Fibroblast of skin of right biceps (primary cell): ENCODE measurements around the gene SELENOO.
"Not testable (repeated sequence)": the region's sequence is repeated elsewhere in the genome, so short reads cannot be mapped to it uniquely, and the experiment has no call there.

Experiments
- DNase-seq: peaks from one replicate; pipeline ENCODE4 v3.0.0-alpha.2; 2013

Gene SELENOO

GRCh38 chr22:50201191-50202129 is 649 bp downstream of the SELENOO start:
- no peak for DNase-seq

DNA sequence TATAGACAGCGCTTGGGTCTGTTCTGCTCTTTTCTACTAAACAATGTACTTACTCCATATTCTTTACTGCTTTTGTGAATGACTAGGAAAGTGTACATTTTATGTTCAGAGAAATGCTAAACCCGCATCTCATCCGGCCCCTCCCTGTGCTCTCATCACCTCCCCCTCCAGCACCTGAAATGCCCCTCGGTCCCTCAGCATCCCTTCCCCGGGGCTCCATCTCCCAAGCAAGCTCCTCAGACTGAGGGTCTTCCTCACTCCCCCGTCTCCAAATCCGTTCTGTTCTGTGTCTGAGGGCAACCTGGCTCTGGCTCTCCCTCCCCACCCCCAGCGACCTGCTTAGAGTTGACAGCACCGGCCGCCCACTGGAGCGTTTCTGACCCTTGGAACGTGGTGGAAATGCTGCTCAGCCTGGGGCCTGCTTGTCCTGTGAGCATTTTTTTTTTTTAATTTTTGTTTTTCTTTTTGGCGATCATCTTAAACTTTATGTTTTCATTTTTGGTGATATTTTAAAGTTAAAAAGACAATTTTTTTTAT is 1.4 kb downstream of the SELENOO start:
- DNase-seq, result no peak

DNA sequence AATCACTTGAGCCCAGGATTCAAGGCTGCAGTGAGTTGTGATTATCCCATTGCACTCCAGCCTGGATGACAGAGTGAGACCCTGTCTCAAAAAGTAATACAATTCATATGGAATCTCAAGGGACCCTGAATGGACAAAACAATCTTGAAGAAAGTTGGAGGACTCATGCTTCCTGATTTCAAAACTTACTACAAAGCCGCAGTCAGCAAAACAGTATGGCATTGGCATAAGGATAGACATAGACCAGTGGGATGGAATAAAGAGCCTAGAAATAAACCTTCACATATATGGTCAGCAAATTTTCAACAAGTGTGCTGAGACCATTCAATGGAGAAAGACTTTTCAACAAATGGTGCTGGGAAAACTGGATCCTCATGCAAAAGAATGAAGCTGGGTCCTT is 2.5 kb downstream of the SELENOO start:
- no peak for DNase-seq

DNA sequence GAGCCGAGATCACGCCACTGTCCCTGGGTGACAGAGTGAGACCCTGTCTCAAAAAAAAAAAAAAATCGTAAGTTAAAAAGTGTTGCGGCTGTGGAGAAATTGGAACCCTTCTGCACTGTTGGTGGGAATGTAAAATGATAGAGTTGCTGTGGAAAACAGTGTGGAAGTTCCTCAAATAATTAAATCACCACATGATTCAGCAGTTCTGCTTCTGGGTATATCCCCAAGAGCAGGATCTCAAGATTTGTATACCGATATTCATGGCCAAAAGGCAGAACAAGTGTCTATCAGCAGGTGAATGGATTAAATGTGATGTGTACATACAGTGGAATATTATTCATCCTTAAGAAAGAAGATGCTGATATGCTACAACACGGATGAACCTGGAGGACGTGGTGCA is 3.8 kb downstream of the SELENOO start:
- DNase-seq, result no peak

GRCh38 chr22:50204998-50205397 is 4.2 kb downstream of the SELENOO start:
- DNase-seq, result not testable (repeated sequence)

DNA sequence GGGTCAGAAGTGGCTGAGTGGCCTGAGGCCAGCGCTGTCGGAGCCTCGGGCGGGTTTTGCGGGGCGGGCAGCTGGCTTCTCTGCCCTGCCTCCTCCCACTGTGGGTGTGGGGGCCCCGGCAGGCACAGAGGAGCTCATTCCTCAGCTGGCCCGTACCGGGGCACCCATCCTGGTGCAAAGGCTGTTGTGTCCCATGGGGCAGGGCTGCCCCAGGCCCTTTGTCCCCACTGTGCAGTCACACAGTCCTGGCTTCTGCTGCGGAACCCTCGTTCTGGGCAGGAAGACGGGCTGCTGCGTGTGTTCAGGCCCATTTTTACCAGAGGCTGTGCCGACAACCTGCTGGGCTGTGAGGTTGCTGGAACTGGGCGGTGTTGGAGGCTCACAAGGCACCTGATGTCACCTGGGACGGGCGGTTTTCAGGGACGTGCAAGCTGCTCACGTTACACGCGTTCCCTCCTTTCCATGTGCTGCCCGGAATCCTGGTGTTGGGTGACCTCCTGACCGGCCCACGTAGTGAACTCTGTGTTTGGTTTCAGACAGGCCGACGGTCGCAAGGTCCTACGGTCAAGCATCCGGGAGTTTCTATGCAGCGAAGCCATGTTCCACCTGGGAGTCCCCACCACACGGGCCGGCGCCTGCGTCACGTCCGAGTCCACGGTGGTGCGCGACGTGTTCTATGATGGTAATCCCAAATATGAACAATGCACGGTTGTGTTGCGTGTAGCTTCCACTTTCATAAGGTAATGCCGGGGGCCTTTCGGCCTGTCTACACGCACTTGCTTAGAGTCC is 5.2 kb downstream of the SELENOO start:
- no peak for DNase-seq

DNA sequence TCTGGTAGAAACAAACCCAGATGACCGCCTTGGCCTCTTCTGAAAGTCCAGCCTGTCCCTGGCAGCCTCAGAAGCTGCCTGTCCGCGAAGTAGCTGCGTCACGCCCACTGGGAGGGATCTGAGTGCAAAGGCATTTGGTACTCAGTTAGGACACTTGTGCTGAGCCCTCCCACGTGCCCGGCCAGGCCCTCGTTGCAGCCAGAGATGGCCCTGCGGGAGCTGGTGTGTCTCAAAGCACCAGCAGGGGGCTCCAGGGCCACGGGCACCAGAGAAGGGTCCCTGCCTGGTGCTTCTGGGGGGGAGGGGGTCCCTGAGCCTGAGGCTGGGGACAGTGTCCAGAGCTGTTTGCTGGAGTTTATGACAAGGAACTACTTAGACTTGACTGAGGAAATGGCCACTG is 5.8 kb downstream of the SELENOO start:
- no peak for DNase-seq

DNA sequence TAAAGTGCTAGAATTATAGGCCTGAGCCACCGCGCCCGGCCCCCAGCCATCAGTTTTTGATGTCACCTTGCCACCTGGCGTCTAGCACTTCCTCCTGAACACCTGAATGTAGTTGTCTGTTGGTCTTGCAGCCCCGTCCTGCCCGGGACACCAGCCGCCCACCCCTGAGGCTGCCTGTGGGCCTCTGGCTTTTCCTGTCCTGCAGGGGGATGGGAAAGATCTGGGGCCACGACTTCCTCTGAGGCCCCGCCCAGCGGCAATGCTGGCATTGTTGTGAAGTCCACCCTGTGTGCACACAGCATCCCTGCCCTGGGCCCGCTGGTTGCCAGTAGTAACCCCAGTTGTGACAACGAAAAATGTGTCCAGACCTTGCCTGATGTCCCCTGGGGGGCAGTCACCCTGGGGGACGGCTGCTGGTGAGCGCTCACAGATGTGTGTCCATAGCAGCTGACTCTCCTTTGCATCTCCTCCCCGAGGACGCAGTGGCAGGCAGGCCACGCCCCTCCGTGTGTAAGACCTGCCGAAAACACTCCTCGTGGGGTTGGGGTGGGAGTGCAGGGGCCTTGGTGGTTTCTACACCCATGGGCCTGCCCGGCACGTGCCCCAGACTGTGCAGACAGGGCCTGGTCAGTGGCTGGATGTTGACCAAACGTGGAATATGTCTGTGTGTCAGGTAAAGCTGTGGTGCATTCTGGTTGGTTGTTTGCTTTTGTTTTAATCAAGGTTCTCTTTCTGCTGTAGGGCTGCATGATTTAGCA is 6.8 kb downstream of the SELENOO start:
- DNase-seq, result no peak

DNA sequence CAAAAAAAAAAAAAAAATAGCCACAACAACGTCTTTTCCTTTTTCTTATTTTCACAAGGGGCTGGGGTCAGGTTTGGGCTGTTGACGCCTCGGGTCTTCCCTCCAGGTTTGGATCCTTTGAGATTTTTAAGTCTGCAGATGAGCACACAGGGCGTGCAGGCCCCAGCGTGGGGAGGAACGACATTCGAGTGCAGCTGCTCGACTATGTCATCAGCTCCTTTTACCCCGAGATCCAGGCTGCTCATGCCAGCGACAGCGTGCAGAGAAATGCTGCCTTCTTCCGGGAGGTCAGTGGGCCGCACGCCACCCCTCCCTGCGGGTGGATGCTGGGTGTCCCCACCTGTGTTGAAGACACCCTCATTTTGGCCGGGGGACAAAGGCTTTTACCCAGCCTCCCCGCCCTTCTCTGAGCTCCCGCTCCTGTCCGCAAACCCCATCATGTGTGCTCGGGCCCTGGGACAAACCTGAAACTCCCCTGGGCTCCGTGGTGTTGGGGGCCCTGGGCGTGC is 7.7 kb downstream of the SELENOO start:
- DNase-seq, result no peak

DNA sequence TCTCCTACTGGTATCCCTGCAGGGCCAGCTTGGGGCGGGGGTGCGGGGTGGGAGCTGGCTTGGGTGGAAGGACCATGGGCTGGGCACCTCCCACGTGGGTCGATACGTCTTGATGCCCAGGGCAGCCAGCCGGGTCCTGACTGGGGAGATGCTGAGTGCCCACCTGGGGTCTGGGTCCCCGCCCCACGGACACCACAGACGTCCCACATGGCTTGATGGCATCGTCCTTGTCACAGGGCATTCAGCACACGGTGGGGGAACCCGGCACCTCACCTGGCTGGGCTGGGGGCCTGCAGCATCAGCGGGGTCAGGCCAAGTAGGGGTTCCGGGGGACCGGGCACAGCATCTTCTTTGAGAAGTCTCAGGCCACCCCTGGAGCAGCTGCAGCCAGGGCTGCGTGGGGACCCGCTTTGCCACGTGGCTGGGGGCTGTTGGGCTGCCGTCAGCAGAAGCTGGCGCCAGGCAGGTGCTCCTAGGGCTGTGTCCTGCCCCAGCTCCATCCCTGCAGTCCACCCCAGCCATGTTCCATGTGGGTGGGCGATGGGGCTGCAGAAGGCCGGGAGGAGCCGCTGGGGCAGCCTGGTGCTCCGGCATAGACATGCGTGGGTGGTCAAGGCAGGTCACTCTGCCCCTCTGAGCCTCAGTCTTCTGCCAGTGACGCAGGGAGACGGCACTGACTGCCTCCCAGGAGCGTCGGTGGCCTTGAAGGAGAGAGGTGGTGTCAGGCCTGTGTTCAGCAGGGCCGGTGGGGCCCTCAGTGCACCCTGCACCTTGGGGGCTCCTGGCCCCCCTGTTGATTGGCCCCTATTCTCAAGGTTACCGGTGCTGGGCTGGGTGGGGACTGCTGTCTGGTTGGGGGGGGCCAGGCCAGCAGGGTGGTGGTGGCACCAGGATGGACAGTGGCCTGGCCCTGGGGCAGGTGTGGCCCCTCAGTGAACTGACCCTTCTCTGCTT is 8.4 kb downstream of the SELENOO start:
- no peak for DNase-seq

DNA sequence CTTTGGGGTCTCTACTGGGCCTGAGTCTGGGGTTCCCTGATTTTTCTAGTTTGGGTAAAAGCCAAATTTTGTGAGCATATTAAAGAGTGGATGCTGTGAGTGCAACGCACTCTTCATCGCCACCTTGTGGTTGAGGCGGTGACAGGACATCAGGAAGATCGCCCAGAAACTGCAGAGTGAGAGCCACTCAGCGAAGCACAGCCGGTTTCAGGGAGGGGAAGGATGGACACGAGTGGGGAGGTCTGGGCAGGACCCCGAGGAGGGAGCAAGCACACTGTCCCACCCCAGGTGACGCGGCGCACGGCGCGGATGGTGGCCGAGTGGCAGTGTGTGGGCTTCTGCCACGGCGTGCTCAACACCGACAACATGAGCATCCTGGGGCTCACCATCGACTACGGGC is 9.1 kb downstream of the SELENOO start:
- peak; percentile 61 for DNase-seq

- DNase-seq, result no peak
Measured at GRCh38 chr22:50210378-50211139, 9.7 kb downstream of the SELENOO start.

GRCh38 chr22:50211147-50211546 is 10.3 kb downstream of the SELENOO start:
- no peak for DNase-seq

GRCh38 chr22:50213263-50213662 is 12.5 kb downstream of the SELENOO start:
- no peak for DNase-seq

GRCh38 chr22:50215297-50216054 is 14.7 kb downstream of the SELENOO start:
- DNase-seq, result no peak

DNA sequence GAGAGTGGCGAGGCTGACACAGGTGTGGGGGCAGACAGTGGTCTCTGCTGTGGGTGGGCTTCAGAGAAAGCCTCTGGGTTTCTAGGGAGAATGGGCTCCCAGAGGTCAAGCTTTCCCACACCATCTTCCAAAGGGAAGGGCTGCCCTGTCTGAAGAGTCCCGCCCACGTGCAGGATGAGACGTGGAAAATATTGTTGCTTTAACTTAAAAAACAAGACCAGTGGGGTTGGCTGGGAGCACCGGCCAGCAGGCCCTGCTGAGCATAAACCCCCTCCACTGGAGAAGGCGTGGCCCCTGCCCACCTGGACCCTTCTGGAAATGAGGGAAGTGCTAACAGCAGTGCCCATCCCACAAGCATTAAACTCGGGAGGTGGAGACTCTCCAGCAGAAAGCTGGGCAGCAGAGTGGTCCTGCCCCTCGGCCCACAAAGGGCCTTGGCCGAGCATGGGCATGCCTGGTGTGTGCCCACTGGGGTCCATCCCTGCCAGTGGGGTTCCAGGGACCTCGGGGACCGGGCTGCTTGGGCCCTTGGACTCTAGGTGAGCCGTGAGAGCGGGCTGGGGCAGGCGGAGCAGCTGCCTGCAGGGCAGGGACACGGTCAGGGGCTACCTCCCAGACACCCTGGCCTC is 15.4 kb downstream of the SELENOO start:
- DNase-seq, result no peak

GRCh38 chr22:50216684-50217520 is 16.1 kb downstream of the SELENOO start:
- DNase-seq, result no peak

DNA sequence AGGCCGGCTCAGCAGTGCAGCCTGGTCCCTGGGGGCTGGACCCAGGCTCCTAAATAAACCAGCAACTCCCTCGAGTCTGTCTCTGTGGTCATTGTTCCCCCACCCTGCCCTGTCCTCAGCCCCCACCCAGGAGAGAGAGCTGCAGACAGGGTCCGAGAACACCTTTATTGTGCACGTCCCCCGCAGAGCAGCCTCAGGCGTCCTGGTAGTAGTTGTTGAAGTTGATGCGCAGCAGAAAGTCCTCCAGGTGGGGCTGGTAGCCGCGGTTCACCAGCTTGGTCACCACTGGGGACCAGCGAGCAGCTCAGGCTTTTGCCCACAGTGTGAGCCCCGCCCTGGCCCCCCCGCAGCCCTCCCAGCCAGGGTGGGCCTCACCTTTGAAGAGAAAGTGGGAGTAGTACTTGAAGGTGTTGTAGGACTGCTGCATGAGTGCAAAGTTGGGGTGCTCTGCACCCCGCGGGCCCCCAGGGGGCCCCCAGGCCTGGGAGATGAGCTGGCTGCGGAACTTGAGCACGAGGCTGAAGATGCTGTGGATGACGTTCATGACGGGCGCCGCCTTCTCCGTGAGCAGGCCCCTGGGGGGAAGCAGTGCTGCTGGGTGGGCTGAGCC is 16.8 kb downstream of the SELENOO start:
- no peak for DNase-seq
